Measurements from ENCODE around the gene TMIGD1. TPM values are rescaled to one million over a fixed set of nuclear protein-coding genes. Genes with fewer than 3 reads are reported as not detected.

TMIGD1 gene
- total and polyA plus RNA-seq, 2 of the 13 experiments (the other 11 are each of a cell fraction or from before 2014, with no cell fraction given): not detected

- TF ChIP-seq TOE1 (CRISPR knock-in tag; IDR thresholded peaks at IDR 0.05): no peak
- no peak for TF ChIP-seq CBX2 (IDR thresholded peaks at IDR 0.05; ENCODE audit: low read depth, low read length)
- no peak for TF ChIP-seq CBX2 (CRISPR knock-in tag; IDR thresholded peaks at IDR 0.05; ENCODE audit: low read depth)
- no peak; the same call in 2 of the 3 replicates for TF ChIP-seq MXI1 (IDR thresholded peaks at IDR 0.05; ENCODE audit: borderline replicate concordance, low read depth, low read length)
- no peak for TF ChIP-seq TGIF2 (CRISPR knock-in tag; IDR thresholded peaks at IDR 0.05)
- TF ChIP-seq ZSCAN25 (CRISPR knock-in tag; IDR thresholded peaks at IDR 0.05): no peak
- TF ChIP-seq, protein P1, sequence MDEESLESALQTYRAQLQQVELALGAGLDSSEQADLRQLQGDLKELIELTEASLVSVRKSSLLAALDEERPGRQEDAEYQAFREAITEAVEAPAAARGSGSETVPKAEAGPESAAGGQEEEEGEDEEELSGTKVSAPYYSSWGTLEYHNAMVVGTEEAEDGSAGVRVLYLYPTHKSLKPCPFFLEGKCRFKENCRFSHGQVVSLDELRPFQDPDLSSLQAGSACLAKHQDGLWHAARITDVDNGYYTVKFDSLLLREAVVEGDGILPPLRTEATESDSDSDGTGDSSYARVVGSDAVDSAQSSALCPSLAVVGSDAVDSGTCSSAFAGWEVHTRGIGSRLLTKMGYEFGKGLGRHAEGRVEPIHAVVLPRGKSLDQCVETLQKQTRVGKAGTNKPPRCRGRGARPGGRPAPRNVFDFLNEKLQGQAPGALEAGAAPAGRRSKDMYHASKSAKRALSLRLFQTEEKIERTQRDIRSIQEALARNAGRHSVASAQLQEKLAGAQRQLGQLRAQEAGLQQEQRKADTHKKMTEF (CRISPR knock-in tag; IDR thresholded peaks at IDR 0.05): peak; percentile 80
- TF ChIP-seq PRDM10 (CRISPR knock-in tag; IDR thresholded peaks at IDR 0.05; ENCODE audit: low read depth): peak; percentile 95
- TF ChIP-seq KLF6 (CRISPR knock-in tag; IDR thresholded peaks at IDR 0.05): peak; percentile 27; the same call in 1 of the 2 replicates
- no peak for TF ChIP-seq ZNF761 (CRISPR knock-in tag; conservative IDR thresholded peaks at IDR 0.05)
- peak; percentile 40; the same call in 1 of the 2 replicates for TF ChIP-seq ZNF747 (CRISPR knock-in tag; IDR thresholded peaks at IDR 0.05; ENCODE audit: borderline replicate concordance)
- TF ChIP-seq THAP8 (CRISPR knock-in tag; IDR thresholded peaks at IDR 0.05; ENCODE audit: borderline replicate concordance): no peak
- TF ChIP-seq HNRNPLL (IDR thresholded peaks at IDR 0.05; ENCODE audit: low read depth, low read length, poor library complexity, severe bottlenecking): no peak
- TF ChIP-seq, protein P2, sequence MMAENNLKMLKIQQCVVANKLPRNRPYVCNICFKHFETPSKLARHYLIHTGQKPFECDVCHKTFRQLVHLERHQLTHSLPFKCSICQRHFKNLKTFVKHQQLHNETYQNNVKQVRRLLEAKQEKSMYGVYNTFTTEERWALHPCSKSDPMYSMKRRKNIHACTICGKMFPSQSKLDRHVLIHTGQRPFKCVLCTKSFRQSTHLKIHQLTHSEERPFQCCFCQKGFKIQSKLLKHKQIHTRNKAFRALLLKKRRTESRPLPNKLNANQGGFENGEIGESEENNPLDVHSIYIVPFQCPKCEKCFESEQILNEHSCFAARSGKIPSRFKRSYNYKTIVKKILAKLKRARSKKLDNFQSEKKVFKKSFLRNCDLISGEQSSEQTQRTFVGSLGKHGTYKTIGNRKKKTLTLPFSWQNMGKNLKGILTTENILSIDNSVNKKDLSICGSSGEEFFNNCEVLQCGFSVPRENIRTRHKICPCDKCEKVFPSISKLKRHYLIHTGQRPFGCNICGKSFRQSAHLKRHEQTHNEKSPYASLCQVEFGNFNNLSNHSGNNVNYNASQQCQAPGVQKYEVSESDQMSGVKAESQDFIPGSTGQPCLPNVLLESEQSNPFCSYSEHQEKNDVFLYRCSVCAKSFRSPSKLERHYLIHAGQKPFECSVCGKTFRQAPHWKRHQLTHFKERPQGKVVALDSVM (CRISPR knock-in tag; IDR thresholded peaks at IDR 0.05): peak; percentile 42; the same call in 1 of the 2 replicates
- peak; percentile 61; the same call in 1 of the 2 replicates for TF ChIP-seq MIXL1 (CRISPR knock-in tag; IDR thresholded peaks at IDR 0.05)
- TF ChIP-seq ZNF512 (CRISPR knock-in tag; IDR thresholded peaks at IDR 0.05): no peak
- TF ChIP-seq GLI4 (CRISPR knock-in tag; IDR thresholded peaks at IDR 0.05; ENCODE audit: borderline replicate concordance): no peak
- TF ChIP-seq ZNF558 (CRISPR knock-in tag; IDR thresholded peaks at IDR 0.05; ENCODE audit: borderline replicate concordance): no peak
- no peak for TF ChIP-seq ZNF253 (CRISPR knock-in tag; IDR thresholded peaks at IDR 0.05; ENCODE audit: borderline replicate concordance)
- TF ChIP-seq POLR2AphosphoS2 (IDR thresholded peaks at IDR 0.05; ENCODE audit: low read depth, low read length): no peak
Measured at GRCh38 chr17:30336369-30337171, 2.7 kb upstream of the TMIGD1 start (continued).
